Activated CD4-positive, CD25-positive, alpha-beta regulatory T cell (primary cell): ENCODE measurements around the gene MAPK10.
"Not testable (repeated sequence)": the region's sequence is repeated elsewhere in the genome, so short reads cannot be mapped to it uniquely, and the experiment has no call there.

Source experiments
- DNase-seq, 4 experiments: peaks; one replicate each; lab custom pipeline; 2025; lab: John Stamatoyannopoulos, UW

The MAPK10 gene

GRCh38 chr4:85968945-85969819, 390.7 kb downstream of the MAPK10 start:
- no peak for DNase-seq

- DNase-seq = no peak
Observed at GRCh38 chr4:85967872-85968271, 392.0 kb downstream of the MAPK10 start.

GRCh38 chr4:85966373-85966772, 393.5 kb downstream of the MAPK10 start:
- DNase-seq = no peak

DNA sequence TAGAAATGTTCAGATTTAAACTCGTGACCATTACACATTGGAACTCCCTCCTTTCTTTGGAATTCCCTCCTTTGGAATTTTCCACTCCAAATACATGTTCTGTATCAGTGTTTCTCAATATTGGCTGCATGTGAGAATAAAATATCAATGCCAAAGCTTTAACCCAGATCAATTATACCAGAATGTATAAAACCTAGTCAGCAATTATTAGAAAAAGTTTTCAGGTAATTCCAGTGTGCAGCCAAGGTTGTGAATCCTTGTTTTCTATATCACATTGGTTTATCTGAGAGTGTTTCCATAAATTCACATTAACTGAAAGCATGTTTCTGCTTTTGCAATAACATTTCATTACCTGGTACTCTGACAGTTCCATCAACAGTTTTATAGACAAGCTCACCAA, 394.3 kb downstream of the MAPK10 start:
- DNase-seq = no peak

DNA sequence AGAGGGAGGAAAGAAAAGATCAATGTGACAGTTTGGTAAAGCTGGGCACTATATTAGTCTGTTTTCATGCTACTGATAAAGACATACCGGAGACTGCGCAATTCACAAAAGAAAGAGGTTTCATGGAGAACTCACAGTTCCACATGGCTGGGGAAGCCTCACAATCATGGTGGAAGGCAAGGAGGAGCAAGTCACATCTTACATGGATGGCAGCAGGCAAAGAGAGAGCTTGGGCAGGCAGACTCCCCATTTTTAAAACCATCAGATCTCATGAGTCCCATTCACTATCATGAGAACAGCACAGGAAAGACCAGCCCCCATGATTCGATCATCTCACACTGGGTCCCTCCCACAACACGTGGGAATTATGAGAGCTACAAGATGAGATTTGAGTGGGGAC, 394.8 kb downstream of the MAPK10 start:
- not testable (repeated sequence) for DNase-seq

DNA sequence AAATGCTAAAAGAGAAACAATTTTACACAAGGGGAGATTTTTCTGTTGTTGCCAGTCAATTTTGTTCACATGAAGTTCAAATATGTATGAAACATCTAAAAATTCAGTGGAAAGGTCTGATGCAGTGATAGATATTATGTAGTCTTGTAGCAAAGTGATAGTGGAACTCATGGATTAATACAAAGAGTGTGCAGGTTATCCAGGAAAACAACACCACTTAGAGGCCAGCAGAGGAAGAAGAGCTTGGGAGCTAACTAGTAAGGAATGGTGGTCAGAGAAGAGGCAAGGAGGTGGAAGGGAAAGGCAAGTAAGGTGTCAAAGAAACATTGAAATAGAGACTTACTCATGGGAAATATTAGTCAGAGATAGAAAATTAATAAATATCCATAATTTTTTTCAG, 395.6 kb downstream of the MAPK10 start:
- DNase-seq = no peak

GRCh38 chr4:85963231-85963630, 396.6 kb downstream of the MAPK10 start:
- DNase-seq = no peak

- DNase-seq = no peak
Observed at GRCh38 chr4:85961887-85962286, 398.0 kb downstream of the MAPK10 start.

DNA sequence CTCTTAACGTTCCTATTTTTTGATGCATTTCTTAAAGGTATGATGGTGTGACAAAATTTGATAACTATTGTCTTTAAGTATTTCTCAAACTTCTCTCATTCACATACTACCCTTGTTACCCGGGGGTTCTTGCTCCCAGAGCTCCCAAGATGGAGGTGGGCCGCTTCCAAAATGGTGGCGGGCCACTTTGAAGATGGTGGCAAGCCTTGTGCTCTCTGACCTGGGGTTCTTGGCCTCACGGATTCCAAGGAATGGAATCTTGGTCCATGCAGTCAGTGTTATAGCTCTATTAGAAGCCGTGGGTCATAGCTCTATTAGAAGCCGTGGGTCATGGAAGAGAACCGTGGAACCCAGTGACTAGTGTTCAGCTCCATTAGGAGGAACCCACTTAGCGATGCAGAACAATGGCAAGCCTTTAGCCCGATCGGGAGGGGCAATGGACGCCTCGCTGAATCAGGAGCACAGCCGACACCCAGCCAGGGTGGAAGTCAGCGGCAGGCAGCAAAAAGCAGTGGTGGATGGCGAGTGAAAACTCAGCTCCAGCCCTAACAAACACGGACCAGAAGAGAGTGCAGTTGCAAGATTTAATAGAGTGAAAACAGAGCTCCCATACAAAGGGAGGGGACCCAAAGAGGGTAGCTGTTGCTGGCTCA, 403.4 kb downstream of the MAPK10 start:
- DNase-seq = no peak

- DNase-seq = no peak
Observed at GRCh38 chr4:85955620-85956292, 404.1 kb downstream of the MAPK10 start.

DNA sequence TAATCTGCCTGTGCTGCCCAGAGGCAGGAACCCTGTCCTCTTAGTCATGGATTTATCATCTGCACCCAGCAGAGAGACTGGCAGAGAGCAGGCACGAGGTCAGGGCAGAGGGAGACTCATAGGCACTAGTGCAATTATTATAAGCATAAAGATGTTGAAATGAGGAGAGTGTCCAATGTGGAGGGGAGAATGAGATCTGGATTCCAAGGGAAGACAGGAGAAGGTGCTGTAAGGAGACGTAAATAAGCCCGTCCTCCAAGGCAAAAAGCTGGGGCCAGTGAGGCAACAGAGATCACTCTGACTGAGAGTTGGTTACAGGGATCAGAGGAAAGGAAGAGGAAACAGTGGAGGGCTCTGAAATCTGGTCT, 406.2 kb downstream of the MAPK10 start:
- DNase-seq = no peak

DNA sequence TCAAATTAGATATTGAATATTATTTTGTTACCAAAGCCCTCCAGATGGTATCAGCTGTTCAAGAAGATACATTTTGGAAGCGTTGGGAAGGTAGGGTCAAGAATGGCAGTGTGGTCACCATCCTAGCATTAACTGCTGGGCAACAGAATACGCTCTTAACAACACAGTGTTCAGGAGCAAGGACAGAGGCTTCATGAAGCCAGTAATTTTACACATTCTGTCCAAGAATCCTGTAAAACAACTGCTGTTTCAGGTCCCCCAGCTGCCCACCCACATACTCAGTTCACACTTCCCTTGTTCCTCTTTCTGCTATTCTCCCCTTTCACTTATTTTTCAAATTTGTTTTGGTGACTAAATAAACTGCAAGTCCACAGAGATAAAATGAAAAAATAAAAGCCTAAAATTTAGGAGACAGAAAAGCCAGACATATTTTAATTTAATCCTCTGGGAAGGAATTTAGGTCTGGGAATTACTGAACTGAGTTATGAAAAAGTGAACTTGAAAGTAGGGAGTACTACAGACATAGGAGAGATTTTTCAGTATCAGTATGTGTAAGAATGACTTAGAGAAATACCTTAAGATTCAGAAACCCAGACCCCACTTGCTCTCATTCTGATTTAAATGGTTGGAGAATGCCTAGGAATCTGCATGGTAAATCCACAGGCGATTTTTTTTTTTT, 406.7 kb downstream of the MAPK10 start:
- DNase-seq = no peak

- no peak for DNase-seq
Observed at GRCh38 chr4:85952528-85952927, 407.3 kb downstream of the MAPK10 start.

DNA sequence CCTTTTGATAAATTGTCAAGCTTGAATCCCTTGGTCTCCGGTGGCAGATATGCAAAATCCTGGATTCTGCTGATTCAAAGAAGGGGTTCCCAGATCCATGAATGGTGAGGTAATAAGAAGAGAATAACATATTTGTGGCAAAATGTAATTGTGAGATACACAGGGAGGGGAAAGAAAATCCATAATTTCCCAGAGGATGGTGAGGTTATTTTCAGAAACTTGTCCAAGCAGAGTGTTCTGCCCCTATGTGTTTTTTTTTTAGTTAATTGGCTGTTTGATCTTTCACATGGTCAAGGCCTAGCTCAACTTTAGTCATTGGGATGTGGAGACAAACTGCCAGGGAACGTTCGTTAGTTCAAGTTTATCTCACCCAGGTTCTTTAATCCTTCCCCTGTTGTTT, 408.8 kb downstream of the MAPK10 start:
- no peak for DNase-seq

- no peak for DNase-seq
Observed at GRCh38 chr4:85946821-85947220, 413.0 kb downstream of the MAPK10 start.

DNA sequence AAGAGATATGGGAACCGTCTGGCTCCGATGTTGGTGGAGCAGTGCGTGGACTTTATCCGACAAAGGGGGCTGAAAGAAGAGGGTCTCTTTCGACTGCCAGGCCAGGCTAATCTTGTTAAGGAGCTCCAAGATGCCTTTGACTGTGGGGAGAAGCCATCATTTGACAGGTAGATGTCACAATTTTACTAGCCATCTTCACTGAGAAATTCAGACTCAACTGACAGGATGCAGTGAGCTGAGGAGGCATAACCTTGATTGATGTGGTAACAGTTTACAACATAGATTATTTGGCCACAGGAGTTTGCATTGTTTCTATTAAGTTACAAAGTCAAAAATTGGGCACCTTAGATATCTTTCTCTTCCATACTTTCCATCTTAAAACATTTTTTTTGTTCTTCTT, 417.7 kb downstream of the MAPK10 start:
- DNase-seq = no peak

GRCh38 chr4:85940151-85940550, 419.7 kb downstream of the MAPK10 start:
- DNase-seq = no peak
